HG03139 (cell line): ENCODE results near the gene CYB5D1.
"Not testable (repeated sequence)": the region's sequence is repeated elsewhere in the genome, so short reads cannot be mapped to it uniquely, and the experiment has no call there.

Source experiments
- ATAC-seq: cut with Tn5 transposase; IDR thresholded peaks from one replicate; pipeline ENCODE4 v1.9.1; 2021; ENCODE audit not compliant: unreplicated experiment

Gene CYB5D1

DNA sequence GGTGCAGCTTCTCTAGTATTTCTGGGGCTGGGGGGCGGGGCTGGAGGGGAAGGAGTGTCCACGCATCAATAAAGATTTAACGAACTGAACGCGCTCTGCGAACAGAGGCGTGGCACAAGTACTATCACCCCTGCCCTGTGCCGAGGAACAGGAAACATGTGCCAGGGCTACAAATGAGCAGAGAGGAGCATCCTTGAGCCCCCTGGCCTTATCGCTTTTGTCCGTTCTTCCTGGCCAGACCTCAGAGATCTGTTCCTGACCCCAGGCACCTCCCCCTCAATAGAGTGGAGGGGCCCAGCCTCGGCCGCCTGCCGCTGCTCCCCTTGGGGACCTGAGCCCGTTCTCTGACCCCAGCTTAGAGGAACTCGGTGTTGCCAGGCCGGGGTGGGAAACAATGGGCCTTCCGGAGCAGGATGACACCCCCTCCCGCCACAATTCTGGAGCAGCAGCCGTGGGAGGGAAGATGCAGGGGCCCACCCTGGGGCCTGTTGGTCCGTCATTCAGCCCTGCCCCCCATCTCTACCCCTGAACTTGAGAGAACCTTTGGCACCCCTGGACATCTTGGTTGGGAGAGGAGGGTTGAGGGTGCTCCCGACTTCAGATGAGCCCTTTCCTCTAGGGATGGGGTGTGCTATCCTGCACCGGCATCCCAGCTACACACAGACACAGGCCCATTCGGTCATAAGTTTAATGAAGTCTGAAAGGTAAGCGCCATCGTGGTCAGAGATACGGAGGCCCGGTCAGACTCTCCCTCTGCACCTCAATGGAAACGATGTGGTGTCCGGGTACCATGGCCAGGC is 1.6 kb upstream of the CYB5D1 start:
- ATAC-seq: no peak

DNA sequence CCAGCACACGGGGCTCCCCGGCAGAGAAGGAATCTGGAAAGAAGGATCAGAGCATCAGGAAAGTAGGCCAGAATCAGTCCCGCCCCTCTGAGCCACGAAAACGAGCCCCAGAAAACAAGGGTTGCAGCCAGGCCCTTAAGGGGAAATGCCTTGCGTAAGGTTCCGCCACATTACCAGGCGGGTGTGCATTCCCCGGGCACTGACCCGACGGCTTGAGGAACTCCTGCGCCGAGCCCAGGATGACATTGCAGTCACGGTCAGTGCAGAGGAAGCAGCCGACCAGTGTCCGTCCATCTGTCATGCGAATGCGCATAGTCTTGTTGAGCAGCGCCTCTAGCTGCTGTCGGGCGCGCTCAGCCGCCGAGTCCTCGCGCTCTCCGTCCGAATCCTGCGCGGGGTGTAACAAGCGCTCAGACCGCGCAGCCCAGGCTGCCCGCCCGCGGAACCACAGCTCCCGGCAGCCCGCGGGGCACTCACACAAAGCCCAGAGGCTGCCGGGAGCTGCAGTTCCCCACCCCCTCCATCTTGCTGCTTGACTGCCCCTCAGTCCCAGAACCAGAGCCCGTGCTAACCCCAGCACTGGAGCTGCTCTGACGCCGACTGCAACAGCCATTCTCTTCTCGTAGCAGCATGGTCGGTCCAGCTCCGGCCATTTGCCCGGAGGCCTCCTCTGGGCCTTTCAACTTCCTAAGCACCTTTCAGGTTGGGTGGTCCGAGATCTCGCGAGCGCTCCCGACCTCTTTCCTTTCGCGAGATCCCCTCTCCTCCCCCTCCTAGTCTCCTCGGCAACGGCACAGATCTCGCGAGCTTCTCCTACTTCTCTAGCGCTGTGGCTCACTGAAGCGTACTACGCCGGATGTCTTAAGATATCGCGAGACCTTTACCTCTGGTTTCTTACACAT is 741 bp upstream of the CYB5D1 start, which contains the start of gene NAA38:
TSS of gene NAA38 (minus strand) at position 749 of the 902 bp plus-strand sequence. CDS start at position 653, 96 bp downstream.
- peak; percentile 58 for ATAC-seq

DNA sequence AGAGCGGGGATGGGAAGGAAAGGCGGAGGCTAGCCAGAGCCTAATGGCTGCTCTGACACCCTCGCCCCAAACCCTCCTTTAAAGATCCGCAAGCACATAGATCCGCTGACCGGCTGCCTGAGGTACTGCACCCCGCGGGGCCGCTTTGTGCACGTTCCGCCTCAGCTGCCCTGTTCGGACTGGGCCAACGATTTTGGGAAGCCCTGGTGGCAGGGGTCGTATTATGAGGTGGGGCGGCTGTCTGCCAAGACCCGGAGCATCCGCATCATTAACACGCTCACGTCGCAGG is 663 bp downstream of the CYB5D1 start:
- ATAC-seq: no peak

DNA sequence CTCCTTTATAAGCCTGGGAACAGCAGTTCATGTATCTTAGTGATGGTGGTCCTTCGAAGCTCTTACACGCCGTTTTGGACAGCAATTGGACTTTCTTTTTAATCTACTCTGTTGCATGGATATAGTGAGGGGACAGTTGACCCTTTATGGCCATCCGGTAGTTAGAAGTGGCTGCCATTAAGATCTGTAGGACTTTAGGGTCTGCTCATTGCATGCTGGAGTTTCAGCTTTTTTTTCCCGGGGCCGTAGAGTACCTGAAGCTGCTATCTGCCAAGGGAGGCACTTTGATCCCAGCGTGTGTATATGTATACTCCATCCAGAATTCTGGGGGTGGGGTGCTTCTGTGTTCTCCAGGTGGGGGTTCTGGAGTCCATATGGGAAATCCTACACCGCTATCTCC is 1.2 kb downstream of the CYB5D1 start:
- no peak for ATAC-seq

DNA sequence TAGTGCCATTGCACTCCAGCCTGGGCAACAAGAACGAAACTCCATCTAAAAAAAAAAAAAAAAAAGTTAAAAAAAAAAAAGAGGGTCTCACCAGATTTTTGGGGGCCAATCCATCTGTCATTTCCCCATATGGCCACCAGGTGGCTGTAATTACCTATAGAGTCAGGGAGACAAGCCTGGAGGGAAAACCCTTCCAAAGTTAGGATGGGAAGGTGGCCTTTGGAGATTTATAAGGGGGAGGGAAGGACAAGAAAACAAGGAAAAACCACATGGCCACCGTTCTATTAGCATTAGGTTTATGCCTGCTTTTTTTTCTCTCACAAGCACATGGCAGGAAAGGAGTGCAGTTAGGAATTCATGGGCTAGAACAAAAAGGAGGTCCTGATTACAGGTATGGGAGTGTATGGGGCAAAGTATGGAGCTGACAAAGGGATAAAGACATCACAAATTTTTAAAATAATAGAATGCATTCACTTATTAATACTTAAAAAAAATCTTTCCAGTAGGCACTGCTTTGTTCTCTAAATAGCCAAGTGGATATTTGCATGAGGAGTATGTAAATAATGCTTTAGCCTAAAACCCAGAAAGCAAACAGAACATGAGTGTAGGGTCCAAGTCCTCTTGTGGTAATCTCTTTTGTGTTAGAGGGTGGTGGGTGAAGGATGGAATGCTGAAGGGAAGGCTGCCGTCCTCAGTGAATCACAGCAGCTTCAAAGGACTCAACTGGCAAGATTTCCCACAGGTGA is 5.1 kb downstream of the CYB5D1 start:
- ATAC-seq: no peak

DNA sequence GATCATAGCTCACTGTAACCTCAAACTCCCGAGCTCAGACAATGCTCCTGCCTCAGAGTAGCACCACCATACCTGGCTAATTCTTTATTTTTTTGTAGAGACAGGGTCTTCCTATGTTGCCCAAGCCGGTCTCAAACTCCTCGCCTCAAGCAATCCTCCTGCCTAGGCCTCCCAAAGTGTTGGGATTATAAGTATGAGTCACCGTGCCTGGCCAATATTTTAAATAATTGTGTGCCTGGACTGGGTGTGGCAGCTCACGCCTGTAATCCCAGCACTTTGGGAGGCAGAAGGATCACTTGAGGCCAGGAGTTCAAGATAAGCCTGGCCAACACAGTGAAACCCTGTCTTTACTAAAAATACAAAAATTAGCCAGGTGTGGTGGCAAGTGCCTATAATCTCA is 6.6 kb downstream of the CYB5D1 start:
- ATAC-seq: not testable (repeated sequence)

DNA sequence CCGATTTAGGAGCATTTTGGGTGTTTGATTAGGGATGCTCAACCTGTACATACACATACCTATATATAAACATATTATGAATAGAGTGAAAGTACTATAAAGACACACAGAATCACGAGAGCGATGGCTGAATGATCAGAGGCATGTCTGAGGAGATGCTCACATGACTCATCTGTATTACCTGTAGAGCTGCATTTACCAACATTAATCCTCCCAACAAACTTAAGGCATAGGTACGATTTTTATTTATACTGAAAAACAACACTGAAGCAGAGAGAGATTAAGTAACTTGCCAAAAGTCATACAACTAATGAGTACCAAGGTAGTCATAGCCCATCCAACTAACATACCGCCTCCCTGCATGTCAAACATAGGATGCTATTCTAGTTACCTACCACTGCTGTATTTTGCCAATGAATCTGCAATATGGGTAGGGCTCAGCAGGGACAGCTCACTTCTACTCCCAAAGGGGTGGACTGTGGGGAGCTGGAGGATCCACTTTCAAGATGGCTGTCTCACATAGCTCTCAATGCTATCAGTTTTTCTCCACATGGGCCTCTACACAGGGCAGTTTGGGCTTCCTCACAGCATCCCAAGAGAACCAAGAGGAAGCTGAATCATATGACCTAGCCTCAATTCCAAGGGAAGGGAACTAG is 7.3 kb downstream of the CYB5D1 start:
- ATAC-seq: no peak

DNA sequence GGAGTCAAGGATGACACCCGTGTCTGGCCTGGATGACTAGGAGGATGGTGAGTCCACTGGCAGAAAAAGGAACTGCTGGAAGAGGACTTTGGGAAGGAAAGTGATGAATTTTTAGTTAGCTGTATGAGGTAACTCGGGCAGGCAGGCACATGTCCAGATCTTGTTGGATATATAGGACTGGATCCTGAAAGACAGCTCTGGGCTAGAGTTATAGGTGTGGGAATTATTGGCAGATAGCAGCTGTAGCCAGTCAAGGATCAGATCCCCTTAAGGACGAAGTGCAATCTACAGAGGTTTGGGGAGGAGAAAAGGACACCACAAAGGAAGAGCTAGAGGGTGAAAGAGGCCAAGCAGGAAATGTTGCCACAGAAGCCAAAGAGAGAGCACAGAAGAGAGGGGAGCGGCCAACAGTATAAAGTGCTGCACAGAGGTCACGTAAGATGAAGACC is 10.1 kb downstream of the CYB5D1 start:
- no peak for ATAC-seq

DNA sequence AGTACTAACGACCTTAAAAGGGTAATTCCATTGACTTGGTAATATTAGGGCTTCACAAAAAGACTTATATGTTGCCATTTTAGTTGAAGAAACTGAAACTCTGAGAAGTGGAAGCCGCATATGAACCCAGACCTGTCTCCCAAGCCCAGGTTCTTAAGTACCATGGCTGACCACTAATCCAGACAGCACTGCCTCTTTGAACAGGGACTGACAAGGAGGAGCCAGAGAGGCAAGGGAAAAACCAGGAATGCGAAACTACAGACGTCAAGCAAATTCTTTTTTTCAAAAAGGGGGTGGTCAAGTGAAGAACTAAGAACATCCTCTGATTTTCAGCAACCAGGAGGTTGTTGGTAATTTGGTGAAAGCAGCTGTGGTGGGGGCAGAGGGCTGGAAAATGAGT is 15.2 kb downstream of the CYB5D1 start:
- no peak for ATAC-seq

DNA sequence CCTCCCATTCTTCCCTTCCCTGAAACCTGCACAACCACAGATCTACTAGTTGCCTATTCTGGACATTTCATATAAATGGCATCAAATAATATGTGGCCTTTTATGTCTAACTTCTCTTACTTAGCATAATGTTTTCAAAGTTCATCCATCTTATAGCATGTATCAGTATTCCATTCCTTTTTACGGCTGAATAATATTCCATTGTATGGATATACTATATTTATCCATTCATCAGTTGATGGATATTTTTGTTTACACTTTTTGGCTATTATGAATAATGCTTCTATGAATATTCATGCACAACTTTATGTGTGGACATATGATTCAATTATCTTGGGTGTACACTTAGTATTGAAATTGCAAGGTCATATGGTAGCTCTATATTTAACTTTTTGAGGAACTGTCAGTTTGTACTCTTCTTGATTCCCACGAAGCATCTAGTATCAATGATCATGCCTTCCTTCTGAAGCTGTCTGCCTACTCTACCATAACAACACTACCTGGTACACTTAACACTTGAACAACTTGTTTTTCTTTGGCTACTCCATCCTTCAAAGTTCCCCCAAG is 18.1 kb downstream of the CYB5D1 start:
- ATAC-seq: no peak

DNA sequence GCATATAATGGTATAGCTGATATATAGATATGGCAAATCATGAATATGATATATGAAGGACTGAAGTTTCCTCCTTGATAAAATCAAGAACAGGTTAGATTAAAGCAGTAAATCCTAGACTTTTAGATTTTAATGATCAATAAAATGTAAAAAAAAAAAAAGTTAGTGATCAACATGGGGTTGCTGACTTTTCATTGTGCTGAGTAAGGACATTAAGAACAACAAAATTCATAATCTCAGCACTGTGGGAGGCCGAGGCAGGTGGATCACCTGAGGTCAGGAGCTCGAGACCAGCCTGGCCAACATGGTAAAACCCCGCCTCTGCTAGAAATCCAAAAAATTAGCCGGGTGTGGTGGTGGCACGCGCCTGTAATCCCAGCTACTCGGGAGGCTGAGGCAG is 20.4 kb downstream of the CYB5D1 start:
- no peak for ATAC-seq

DNA sequence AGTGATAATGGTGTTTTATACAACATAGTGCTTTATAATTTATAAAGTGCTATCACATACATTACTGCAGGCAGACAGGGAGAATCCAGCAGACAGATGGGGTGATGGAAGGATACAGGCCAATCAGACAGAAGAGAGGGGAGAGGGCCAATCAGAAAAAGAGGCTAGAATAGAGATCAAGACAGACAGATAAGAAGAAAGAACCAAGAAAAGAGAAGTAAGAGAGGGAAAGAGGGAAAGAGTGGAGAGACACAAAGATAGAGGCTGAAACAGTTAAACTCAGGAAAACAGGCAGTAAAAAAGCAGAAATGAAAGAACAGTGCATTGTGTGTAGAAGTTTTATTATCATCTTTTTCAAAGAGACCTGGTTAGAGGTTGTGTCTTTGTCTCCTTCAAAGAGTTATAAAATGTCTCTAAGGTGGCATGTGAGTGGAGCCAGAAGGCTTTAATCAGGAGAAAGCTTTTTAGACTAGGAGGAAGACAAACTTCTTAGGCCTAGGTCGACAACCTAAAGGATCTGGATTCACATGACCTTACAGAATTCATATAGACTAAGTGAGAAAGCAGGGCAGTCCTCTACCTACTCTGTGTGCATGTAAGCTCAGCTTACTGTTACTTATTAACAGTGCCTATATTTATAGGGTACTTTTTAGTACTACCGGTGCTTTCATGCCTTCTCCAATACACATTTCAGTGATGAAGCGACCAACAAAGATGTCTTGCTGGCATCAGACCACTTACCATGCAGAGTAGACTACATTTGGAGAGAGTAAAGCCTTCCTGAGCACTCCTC is 22.5 kb downstream of the CYB5D1 start:
- no peak for ATAC-seq

DNA sequence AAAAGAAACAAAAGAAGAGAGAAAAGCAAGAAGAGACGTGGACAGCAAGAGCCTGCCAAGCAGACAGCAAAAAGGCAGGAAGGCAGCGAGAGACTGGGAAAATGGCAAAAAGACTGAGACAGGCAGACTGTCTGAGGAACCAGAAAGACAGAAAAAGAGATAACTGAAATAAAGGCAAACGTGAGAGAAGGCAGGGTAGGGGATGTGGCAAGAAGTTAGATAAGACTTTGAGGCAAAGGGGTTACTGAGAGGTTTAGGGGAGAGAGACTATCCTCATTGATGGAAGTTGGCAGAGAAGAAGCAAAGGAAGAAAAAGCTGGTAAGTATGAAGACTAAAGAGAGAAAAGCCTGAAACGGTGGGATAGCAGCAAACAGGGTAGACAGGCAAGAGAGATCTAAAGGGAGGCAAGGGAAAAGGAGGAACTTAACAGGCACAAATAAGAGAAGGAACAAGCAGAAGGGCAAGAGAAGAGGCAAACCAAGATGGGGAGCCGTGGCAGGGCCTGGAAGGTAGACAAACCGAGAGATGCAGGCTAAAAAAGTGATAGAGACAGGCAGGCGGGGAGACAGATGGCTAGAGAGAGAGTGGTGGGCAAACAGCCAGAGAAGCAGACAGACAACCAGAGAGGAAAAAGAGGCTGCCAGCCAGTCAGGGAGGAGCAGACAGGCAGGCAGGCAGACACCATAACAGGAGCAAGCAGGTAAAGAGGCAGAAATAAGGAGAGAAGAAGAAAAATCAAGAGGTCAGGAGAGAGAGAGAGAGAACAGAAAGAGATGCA is 23.7 kb downstream of the CYB5D1 start:
- ATAC-seq: no peak

DNA sequence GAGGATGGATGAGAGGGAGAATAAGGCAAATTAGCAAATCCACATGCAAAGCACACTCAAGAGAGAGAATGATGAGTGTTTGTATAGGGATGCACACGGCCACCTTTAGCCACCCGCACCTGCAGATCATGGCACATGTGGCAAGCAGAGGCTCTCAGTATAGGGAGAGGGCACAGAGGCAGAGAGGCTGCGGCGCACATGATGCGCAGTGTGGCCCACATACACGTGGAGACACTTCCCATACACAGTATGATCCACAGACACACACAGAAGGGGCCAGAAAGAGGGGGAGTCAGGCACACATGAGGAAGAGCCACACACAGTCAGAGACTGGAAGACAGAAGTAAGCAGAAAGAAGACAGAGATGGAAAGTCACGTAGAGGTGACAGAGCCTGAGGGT is 24.3 kb downstream of the CYB5D1 start:
- ATAC-seq: no peak

DNA sequence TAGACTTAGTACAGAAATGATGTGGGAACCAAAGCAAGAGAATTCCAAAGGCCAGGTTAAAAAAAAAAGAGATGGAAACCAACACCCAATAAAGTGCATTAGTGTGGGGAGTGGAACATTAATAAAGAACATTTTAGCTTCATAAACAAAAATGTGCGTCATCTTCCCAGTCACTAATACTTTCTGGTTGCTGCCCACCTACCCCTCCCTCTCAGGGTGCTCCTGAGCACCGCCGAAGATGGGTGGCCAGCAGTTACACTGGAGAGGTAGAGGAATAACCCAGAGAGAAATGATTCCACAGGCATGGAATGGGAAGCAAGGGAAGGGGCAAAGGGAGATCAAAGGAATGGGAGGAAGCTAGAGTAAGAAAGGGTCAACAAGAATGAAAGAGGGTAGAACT is 24.8 kb downstream of the CYB5D1 start:
- no peak for ATAC-seq

DNA sequence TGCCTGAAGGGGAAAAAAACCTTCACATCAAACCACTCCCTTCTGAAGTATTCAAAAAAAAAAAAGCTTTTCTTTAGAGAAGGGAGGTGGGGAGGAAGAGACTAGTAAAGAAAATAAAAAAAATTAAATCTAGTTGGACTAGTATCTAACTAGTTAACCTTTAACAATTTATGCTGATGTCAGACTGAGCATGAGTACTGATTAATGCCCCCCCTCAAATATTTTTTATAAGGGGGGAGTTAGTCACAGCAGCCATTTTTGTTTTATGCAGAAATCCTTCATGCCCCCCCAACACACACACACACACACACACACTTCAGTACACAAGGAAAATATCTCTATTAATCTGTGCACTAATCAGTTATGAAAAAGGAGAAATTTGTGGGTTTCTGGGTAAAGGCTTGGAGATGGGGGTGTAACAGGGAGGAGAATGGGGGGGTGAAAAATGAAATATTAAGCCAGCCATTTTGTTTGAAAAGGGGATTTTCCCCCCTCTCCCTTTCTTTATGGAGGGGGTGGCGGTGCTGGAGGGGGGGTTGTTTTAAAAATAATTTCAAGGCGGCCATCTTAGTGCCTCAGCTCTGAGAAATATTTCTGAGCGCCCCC is 26.1 kb downstream of the CYB5D1 start:
- ATAC-seq: no peak

DNA sequence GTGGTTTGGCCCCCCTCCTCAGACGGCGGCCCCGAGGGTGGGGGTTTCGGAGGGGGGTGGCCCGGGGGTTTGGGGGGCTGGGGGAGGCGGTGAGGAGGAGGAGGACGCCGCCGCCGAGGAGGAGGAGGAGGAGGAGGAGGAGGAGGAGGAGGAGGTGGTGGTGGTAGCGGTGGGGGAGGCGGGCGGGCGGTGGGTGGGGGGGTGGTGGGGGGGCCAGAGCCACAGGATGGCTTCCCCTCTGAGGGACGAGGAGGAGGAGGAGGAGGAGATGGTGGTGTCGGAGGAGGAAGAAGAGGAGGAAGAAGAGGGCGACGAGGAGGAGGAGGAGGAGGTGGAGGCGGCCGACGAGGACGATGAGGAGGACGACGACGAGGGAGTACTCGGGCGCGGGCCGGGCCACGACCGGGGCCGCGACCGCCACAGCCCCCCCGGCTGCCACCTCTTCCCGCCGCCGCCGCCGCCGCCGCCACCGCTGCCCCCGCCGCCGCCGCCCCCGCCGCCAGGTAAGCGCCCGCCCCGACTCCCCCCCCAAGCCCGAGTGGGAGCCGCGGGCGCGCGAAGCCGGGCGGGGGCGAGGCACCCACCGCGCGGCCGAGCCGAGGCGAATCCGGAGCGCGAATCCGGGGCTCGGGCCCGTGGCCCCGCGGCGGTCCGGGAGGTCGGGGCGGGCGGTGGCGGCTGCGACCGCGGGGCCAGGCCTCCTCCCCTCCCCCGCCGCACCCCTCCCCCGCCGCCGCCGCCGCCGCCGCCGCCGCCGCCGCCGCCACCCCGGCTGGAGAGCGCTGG is 27.0 kb downstream of the CYB5D1 start:
- no peak for ATAC-seq
